Measurements from ENCODE around the gene SLC5A6.
"Not testable (repeated sequence)": the region's sequence is repeated elsewhere in the genome, so short reads cannot be mapped to it uniquely, and the experiment has no call there.

SLC5A6 gene

DNA sequence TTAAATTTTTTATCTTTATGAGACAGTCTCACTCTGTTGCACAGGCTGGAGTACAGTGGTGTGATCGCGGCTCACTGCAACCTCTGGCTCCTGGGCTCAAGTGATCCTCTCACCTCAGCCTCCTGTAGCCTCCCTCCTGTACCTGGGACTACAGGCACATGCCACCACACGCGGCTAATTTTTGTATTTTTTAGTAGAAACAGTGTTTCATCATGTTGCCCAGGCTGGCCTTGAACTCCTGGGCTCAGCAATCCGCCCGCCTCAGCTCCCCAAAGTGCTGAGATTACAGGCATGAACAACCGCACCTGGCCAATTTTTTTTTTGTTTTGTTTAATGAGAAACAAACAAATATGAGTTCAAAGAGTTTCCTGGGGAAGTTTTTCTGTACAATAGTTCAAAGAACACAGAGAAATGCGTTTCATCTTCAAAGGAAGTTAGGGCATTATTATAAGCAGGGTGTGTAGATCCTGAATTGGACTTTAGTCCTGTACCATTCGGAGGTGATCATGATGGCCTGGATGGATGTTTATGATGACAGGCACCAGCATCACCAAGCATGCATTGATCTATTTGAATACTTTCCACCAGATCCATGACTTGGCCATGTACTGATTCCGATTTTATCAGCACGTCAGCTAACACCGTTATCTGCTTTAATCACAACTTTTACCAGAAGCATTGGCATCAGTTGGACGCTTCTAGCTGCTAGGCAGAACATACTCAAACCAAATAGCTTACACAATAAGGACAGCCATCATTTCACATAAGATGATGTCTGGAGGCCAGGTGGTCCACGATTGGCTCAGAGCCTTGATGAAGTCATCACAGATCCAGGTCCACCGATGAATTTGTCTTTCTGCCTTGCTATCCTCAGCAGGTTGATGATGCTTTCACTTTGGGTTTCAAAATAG lies 34.4 kb downstream of the SLC5A6 start:
- no peak for DNase-seq

DNA sequence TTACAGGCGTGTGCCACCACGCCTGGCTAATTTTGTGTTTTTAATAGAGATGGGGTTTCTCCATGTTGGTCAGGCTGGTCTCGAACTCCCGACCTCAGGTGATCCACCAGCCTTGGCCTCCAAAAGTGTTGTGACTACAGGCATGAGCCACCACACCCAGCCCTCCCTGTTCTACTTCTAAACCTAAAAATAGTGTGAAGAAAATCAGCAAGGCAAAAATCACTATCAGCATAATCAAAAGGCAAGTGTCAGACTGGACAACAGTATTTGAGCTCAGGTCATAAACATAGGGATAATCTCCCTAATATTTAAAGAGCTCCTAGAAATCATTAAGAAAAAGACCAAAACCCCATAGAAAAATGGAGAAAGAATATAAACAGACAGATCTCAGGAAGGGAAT lies 36.3 kb downstream of the SLC5A6 start:
- DNase-seq: not testable (repeated sequence)

DNA sequence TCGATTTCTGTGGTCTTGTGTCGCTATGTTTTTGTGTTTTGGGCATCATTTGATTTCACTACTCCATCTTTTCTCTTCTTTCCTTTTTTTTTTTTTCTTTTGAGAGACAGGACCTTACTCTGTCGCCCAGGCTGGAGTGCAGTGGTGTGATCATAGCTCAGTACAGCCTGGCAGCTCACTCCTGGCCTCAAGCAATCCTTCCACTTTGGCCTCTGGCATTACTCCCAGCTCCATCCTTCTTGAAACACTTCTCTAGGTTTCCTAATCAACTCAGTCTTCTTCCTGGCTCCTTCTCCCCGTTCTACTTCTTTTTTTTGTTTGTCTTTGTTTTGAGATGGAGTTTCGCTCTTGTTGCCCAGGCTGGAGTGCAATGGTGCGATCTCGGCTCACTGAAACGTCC lies 36.7 kb downstream of the SLC5A6 start:
- DNase-seq: no peak

DNA sequence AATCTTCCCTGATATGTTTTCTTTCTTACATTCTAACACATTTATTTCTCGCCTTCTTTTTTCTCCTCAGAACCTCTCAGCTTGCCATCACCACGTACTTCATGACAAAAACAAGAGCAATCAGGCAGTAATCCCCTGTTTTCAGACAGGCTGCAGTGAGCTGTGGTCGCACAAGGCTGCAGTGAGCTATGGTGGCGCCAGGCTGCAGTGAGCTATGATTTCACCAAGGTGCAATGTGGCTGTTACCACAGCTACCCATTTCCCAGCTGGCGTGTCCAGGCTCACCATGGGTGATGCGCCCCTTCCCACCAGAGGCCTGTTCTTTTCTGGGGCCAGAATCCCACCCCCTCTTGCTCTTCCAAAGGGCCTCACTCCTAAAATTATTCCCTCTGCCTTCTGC lies 37.4 kb downstream of the SLC5A6 start:
- no peak for DNase-seq

DNA sequence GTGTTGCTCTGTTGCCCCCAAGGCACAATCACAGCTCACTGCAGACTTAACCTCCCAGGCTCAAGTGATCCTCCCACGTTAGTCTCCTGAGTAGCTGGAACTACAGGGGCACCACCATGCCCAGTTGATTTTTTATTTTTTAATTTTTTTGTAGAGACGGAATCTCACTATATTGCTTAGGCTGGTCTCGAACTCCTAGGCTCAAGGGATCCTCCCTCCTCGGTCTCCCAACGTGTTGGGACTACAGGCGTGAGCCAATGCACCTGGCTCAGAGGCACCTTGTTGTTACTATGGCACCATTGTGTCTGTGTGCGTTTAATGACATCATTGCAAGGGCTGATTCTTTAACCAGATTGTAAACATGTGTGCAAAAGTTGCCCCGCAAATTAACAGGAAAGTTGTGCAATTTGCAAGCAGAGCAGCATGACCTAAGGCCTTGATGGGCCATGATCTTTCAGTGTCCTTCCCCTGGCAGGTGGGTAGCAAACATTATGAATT lies 40.7 kb downstream of the SLC5A6 start:
- DNase-seq: no peak

DNA sequence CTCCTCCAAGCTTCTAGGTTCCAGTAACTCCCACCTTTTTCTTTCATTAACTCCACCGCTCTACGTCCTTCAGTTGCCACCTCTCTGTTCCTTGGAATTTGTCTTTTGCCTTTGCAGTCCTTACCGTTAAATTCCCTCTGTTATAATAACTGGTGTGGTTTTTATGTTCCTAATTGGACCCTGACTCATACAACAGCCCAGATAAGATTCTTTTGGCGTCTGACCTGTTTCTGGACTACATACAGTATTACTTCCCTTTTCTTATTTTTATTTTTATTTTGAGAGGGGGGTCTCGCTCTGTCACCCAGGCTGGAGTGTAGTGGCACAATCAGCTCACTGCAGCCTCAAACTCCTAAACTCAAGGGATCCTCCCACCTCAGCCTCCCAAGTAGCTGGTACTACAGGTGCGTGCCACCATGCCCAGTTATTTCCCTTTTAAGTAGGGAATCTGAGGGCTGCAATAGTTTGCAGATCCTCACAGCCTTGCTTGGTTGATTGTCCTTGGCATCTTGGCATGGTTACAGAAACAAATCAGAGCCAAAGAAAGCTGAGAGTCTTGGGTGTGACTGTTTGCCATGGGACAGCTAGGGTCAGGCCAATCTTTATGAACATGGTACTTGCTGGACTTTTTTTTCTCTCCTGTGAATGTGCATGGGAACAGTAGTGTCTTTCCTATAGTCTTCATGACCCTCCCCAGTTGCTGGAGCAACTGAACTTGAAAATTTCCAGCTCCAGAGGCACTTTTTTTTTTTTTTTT lies 41.3 kb downstream of the SLC5A6 start:
- no peak for DNase-seq

DNA sequence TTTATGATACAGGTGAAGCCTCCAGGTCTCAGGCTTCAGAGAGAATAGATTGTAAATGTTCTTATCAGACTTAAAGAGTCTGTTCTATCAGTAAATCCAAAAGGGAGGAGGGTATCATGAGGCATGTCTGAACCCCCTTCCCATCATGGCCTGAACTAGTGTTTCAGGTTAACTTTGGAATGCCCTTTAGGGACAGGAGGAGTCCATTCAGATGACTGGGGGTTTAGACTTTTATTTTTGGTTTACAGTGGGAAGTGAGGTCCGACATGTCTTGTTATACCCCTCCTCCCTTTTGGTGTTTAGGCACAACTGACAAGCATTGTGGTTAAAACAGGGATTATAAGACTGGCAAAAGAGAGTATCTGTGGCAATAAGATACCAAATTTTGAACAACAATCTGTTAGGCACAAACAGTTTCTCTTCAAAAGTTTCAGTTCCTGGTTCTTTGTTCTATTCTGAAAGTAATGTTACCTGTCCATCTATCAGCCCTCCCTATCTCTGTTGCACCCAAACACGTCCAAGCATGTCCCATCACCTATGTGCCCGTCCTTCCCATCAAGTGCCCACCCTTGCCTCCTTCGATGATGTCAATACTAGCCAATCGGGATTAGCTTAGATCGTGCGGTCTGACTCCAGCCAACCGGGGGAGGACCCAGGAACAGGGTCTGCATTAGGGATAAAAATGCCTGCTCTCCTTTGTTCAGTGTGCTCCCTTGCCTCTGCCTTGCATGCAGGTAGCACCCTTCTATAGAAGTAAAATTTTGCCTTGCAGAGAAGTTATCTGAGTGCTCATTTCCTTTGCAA lies 46.9 kb downstream of the SLC5A6 start:
- DNase-seq: no peak

DNA sequence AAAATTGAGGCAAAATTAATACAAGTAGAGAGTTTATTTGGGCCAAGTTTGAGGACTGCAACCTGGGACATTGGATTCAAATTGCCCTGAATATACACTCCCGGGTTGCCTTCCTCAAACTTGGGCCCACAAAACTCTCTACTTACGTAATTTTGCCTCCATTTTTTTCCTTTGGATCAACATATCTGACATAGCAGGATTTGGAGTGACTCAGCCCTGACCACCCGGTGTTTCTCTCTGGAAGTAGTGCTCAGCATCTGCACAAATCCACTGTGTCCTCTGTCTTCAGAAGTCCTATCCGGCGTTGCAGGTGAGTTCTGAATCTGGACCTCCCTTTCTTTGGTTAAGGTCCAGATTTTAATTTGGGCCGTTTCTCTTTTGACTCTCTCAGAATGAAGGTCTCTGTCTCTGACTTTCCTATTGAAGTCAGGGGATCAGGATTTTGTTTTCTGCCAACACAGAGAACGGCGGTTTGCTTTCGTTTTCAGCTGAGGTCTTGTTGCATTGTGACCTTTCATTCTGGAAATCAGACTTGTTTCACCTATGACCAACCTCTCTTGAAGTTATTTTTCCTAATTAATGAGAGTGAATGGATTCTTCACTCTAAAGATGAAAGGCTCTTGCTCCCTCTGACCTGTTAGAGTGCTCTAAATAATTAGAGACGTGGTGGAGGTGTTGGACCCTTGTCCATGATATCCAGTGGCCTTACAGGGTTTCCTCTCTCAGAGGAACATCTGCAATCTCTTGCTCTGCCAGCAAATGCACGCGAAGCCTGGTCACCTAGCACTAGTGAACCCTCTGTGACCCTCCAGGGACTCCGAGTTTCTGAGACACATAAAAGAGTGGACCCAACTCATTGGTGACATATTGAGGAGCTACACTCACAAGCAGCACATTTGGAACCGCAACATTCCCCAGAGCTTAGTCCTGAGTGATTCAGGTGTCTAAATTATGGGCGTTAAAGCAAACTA lies 49.6 kb downstream of the SLC5A6 start:
- no peak for DNase-seq

DNA sequence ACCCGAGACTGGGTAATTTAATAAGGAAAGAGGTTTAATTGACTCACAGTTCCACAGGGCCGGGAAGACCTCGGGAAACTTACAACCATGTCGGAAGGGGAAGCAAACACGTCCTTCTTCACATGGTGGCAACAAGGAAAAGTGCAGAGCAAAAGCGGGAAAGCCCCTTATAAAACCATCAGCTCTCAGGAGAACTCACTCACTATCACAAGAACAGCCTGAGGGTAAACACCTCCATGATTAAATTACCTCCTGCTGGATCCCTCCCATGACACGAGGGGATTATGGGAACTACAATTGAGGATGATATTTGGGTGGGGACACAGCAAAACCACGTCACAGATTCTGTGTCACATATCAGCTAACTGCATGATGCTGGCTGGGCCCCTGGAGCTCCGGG lies 51.9 kb downstream of the SLC5A6 start:
- DNase-seq: no peak

DNA sequence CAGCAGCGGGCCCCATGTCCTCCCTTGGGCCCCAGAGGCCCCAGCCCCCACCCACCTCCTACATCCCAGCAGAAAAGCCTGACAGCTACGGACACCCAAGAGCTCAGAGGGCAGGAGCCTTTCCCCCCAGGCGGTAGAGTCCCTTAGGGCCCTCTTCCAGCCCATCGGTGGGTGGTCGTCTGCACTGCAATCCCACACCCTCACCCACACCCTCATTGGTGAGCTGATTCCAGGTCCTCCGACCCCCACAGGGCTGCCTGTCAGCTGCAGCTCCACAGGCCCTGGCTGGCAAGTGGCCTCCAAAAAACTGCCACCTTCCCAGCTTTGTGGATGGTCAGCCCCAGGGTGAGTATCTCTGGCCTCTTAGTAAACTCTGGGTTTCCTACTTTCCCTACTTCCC lies 52.8 kb downstream of the SLC5A6 start:
- no peak for DNase-seq

DNA sequence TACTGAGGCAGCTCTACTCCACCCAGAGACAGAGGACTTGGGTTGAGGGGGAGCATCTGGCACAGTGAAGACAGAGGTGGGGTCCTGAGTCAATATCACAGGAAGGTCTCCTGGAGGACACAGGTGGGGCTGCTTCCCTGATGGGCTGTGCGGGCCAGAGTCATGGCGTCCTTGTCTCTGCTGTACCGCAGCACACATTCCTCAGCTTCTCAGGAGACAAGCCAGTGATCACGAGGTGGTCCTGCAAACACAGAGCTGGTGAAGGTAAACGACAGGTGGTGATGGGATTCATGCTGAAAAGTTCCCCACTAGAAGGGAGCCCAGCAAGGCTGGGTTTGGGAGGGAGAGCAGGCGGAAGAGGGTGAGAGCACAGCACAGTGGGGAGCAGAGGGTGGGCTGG lies 53.6 kb downstream of the SLC5A6 start:
- no peak for DNase-seq

DNA sequence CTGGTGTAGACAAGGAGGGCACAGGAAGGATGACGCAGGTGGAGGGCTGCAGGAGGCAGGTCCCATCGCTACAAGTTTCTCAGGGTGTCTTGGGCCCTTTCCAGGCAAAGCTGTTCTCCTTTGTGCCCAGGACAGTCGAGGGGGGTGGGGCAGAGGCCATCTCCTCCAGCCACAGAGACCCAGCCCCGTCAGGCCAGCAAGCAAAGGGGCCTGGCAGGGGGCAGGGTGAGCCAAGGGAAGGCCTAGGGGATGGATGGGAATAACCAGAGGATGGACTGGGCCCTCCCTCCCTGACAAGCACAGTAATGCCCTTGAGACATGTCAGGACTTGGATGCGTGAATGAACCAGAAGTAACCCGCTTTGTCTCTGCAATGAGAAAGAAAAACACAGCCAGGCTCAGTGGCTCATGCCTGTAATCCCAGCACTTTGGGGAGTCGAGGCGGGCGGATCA lies 57.0 kb downstream of the SLC5A6 start:
- no peak for DNase-seq

DNA sequence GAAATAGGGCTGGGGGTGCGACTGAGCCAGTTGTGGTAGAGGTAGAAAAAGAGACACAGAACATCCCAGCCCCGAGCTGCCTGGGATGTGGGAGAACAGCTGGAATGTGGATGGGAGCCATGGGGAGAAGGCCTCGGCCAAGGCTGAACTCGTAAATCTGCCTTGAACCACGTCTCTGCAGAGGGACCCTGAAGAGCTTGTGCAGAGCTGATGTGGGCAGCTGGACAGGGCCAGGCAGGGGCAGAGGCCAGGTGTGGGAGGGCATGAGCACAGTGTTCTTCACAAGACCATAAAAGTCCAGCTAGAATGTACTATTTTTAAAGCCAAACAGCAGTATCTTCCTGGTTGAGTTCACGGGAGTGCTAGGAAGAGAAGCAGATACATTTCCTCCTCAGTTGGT lies 57.6 kb downstream of the SLC5A6 start:
- no peak for DNase-seq

DNA sequence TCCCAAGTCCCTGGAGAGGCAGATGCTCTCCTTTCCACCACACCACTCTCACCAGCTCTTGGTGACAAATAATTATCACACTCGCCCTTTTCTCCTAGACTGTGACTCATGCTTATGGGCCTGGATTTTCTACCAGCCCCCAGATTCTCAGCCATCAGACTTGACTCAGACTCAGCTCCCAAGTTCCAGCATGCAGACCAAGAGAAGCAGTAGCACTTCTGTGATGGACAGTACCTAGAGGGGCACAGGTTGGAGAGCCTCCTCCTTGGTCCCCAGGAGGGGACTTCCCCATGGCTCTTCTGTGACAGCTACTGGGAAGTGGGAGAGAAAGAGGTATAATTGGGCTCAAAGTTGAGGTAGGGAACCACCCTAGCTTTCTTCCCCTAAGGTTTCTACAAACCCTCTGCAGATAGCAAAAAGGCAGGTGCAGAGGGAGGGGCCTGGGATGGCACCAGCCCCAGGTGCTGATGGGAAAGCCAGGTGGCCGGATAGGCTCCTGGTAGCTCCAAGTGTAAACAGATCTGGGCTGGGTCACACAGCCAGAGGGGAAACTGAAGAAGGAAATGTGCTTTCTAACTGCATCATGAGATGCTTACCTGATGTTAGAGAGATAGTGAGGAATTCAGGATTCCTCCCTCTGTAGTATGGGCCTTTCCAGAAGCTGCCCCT lies 59.1 kb downstream of the SLC5A6 start:
- no peak for DNase-seq

DNA sequence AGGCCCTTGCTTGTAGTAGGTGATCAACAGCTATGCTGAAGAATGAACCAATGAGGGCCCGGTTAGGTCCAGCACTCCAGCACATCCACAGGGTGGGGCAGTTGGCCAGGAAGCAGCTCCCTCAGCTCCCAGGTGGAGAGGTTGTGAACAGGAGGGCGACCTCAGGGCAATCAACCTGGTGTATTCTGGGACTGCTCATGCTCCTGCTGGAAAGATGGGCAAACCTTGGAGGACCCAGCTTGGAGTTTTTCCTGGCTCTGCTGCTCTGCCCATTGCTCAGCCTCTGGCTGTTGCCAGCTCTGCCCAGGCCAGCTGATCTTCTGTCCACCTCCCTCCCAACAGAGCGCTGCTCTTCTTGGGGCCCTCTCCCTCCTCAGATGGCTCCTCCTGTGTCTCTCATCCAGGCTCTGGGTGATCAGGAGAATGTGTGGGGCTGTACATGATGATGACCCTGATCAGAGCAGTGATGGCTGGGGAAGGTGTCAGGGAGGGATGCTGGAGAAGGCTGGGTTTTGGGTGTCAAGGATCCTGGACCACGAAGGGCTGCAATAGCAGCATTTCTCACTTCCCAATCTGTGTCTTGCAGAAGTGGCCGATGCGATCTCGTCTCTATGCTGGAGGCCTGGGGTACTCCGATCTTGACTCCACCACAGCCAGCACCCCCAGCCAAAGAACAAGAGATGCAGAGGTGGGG lies 59.8 kb downstream of the SLC5A6 start:
- DNase-seq: no peak

DNA sequence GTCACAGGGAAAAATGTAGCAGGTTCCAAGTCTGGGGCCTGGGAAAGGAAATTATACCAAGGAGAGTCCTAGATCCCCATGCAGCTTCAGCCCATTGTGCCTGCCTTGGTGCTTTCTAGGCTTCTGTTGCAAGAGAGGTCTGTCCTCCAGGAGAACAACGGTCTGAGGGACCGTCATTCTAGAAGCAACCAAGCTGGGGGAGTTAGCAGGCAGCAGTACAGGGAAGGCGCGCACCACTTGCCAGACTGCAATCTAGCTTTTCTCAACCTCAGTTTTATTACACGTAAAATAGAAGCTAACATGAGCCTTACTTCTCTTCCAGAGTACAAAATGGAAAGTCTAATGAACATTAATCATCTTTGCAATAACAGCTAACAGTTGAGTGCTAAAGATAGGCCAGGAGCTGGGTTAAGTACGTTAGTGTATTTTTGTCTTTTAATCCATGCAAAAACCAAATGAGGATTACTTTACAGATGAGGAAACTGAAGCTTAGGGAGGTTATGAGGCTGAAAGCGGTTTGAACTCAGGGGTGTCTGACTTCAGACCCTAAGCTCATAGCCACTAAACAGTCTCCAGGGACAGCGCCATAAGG lies 61.3 kb downstream of the SLC5A6 start:
- peak in 1 of 56 donors; percentile 7 for DNase-seq
